Transverse colon (tissue), 4 donors: Measurements from ENCODE around the gene SUPV3L1.

Experiments used
- CTCF ChIP-seq, 5 experiments: fragments of 200-600 bp in 3 of 5; fragments of 450-650 bp in 2 of 5; sonication (generic) in 3 of 5; IDR thresholded peaks; 1 replicate in 2 of 5; 2 replicates in 3 of 5; pipeline ENCODE4 v1.5.1; 2016 to 2017; ENCODE audit warnings: antibody characterized with exemption in 5 of 5, inconsistent platforms in 3 of 5, mild to moderate bottlenecking in 2 of 5, moderate library complexity in 1 of 5
- POLR2AphosphoS5 ChIP-seq, 3 donors: sonication (generic); formaldehyde crosslinking; IDR thresholded peaks; one replicate each; pipeline ENCODE4 v1.6.1; 2016; ENCODE audit warnings: antibody characterized with exemption in 3 of 3

- TF ChIP-seq CTCF (IDR thresholded peaks at IDR 0.05) (no peak), POLR2AphosphoS5 (IDR thresholded peaks at IDR 0.05) (no peak)
Measured at GRCh38 chr10:69179089-69179742, 818 bp upstream of the SUPV3L1 start.
